ENCODE results near the gene RAPGEF2.

Gene RAPGEF2

GRCh38 chr4:159143687-159144086 is 40.8 kb downstream of the RAPGEF2 start:
- no peaks in the 10 kb centered on the region for H3K9me3 ChIP-seq (ENCODE audit: severe bottlenecking)
- no peak overlapping the region for H3K4me3 ChIP-seq (ENCODE audit: low read depth, low read length)
- H3K27me3 ChIP-seq (ENCODE audit: insufficient read depth, low read depth, severe bottlenecking): no peaks in the 10 kb centered on the region
- no peak overlapping the region for H3K27ac ChIP-seq
- TF ChIP-seq CTCF (IDR thresholded peaks at IDR 0.05; ENCODE audit: low read depth, low read length): no peak
- no peak for DNase-seq
- H3K36me3 ChIP-seq: no peaks in the 10 kb centered on the region

- no peaks in the 10 kb centered on the region for H3K36me3 ChIP-seq
These were observed 41.3 kb downstream of the RAPGEF2 start for GRCh38 chr4:159144112-159144694.

GRCh38 chr4:159145318-159145991 is 42.6 kb downstream of the RAPGEF2 start:
- Histone ChIP-seq H3K4me3 (ENCODE audit: low read depth, low read length) (no peak overlapping the region), H3K9me3 (ENCODE audit: severe bottlenecking) (no peaks in the 10 kb centered on the region), H3K27me3 (ENCODE audit: insufficient read depth, low read depth, severe bottlenecking) (no peaks in the 10 kb centered on the region), H3K27ac (no peak overlapping the region), H3K36me3 (no peaks in the 10 kb centered on the region)
- no peak for DNase-seq
- no peak for TF ChIP-seq CTCF (IDR thresholded peaks at IDR 0.05; ENCODE audit: low read depth, low read length)

More at GRCh38 chr4:159144112-159144694, 41.3 kb downstream of the RAPGEF2 start:
- TF ChIP-seq CTCF (IDR thresholded peaks at IDR 0.05; ENCODE audit: low read depth, low read length): no peak
- Histone ChIP-seq H3K27ac (no peak overlapping the region), H3K27me3 (ENCODE audit: insufficient read depth, low read depth, severe bottlenecking) (no peaks in the 10 kb centered on the region), H3K9me3 (ENCODE audit: severe bottlenecking) (no peaks in the 10 kb centered on the region), H3K4me3 (ENCODE audit: low read depth, low read length) (no peak overlapping the region)
- DNase-seq: no peak

GRCh38 chr4:159145992-159146330 is 43.1 kb downstream of the RAPGEF2 start:
- H3K9me3 ChIP-seq (ENCODE audit: severe bottlenecking): no peaks in the 10 kb centered on the region
- H3K4me3 ChIP-seq (ENCODE audit: low read depth, low read length): no peak overlapping the region
- H3K36me3 ChIP-seq: no peaks in the 10 kb centered on the region
- H3K27ac ChIP-seq: no peak overlapping the region
- TF ChIP-seq CTCF (IDR thresholded peaks at IDR 0.05; ENCODE audit: low read depth, low read length): no peak
- H3K27me3 ChIP-seq (ENCODE audit: insufficient read depth, low read depth, severe bottlenecking): no peaks in the 10 kb centered on the region
- no peak for DNase-seq

DNA sequence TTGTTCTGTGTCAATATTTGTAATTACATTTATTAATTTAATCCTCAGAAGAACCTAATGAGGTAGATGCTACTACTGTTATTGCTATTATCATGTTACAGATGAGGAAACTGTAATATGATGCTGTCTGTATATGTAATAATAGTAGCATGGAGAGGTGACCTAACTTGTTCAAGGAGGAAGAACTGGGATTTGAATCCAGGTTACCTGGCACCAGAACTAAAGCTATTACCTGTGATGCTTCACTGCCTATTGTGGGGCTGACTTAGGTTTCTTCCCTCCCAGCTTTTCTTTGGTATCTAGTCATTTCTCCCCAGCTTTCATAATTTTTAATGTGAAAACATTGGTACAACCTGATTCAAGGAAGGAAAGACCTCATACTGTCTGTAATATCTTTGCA is 43.6 kb downstream of the RAPGEF2 start:
- no peak for TF ChIP-seq CTCF (IDR thresholded peaks at IDR 0.05; ENCODE audit: low read depth, low read length)
- Histone ChIP-seq H3K4me3 (ENCODE audit: low read depth, low read length) (no peak overlapping the region), H3K27ac (no peak overlapping the region), H3K9me3 (ENCODE audit: severe bottlenecking) (no peaks in the 10 kb centered on the region), H3K36me3 (no peaks in the 10 kb centered on the region), H3K27me3 (ENCODE audit: insufficient read depth, low read depth, severe bottlenecking) (no peaks in the 10 kb centered on the region)
- DNase-seq: no peak

GRCh38 chr4:159148441-159148840 is 45.6 kb downstream of the RAPGEF2 start:
- H3K27ac ChIP-seq: no peak overlapping the region
- DNase-seq: no peak
- no peaks in the 10 kb centered on the region for H3K9me3 ChIP-seq (ENCODE audit: severe bottlenecking)
- no peak for TF ChIP-seq CTCF (IDR thresholded peaks at IDR 0.05; ENCODE audit: low read depth, low read length)
- no peaks in the 10 kb centered on the region for H3K27me3 ChIP-seq (ENCODE audit: insufficient read depth, low read depth, severe bottlenecking)
- no peaks in the 10 kb centered on the region for H3K36me3 ChIP-seq
- H3K4me3 ChIP-seq (ENCODE audit: low read depth, low read length): no peak overlapping the region

Measured in WERI-Rb-1 (cell line).